ENCODE results near the gene ZNF324.
A peak's percentile ranks its signal among the peaks of the same experiment; 100 is the strongest.

GRCh38 chr19:58476498-58477015 is 9.7 kb downstream of the ZNF324 start:
- 0 out of 2 replicates have a peak, but pooled peaks have one; percentile 13 for TF ChIP-seq ZNF431 (CRISPR knock-in tag; IDR thresholded peaks at IDR 0.05)
- no peak for TF ChIP-seq RNF2 (IDR thresholded peaks at IDR 0.05)
- TF ChIP-seq POLR2A (conservative IDR thresholded peaks at IDR 0.05), result no peak; the same call in 1 of the 2 replicates
- no peak for TF ChIP-seq GATAD2B (IDR thresholded peaks at IDR 0.05; ENCODE audit: borderline replicate concordance)
- no peak for TF ChIP-seq IRF2 (CRISPR knock-in tag; IDR thresholded peaks at IDR 0.05)
- TF ChIP-seq, protein P1, sequence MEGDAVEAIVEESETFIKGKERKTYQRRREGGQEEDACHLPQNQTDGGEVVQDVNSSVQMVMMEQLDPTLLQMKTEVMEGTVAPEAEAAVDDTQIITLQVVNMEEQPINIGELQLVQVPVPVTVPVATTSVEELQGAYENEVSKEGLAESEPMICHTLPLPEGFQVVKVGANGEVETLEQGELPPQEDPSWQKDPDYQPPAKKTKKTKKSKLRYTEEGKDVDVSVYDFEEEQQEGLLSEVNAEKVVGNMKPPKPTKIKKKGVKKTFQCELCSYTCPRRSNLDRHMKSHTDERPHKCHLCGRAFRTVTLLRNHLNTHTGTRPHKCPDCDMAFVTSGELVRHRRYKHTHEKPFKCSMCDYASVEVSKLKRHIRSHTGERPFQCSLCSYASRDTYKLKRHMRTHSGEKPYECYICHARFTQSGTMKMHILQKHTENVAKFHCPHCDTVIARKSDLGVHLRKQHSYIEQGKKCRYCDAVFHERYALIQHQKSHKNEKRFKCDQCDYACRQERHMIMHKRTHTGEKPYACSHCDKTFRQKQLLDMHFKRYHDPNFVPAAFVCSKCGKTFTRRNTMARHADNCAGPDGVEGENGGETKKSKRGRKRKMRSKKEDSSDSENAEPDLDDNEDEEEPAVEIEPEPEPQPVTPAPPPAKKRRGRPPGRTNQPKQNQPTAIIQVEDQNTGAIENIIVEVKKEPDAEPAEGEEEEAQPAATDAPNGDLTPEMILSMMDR (IDR thresholded peaks at IDR 0.05 in 2 of 3, conservative IDR thresholded peaks at IDR 0.05 in 1 of 3; ENCODE audit: insufficient read depth in 2 of 3, low read depth in 1 of 3, low read length in 3 of 3), result no peak
- TF ChIP-seq, protein P2, sequence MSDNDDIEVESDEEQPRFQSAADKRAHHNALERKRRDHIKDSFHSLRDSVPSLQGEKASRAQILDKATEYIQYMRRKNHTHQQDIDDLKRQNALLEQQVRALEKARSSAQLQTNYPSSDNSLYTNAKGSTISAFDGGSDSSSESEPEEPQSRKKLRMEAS (CRISPR knock-in tag; IDR thresholded peaks at IDR 0.05), result no peak
- TF ChIP-seq CREM (IDR thresholded peaks at IDR 0.05; ENCODE audit: low read depth), result no peak; the same call in 1 of the 2 replicates
- 0 out of 2 replicates have a peak, but pooled peaks have one; percentile 29 for TF ChIP-seq NFRKB (IDR thresholded peaks at IDR 0.05; ENCODE audit: low read depth)
- no peak for TF ChIP-seq HMGXB4 (CRISPR knock-in tag; IDR thresholded peaks at IDR 0.05)
- no peak for TF ChIP-seq FOXK2 (conservative IDR thresholded peaks at IDR 0.05 in 1 of 2, IDR thresholded peaks at IDR 0.05 in 1 of 2; ENCODE audit: low read depth in 2 of 2)
- no peak for TF ChIP-seq TEAD4 (IDR thresholded peaks at IDR 0.05; ENCODE audit: low read length)
- no peak for TF ChIP-seq TEAD4 (CRISPR knock-in tag; IDR thresholded peaks at IDR 0.05; ENCODE audit: borderline replicate concordance)

All from K562 (cell line).